Endothelial cell of umbilical vein (primary cell): ENCODE results near the gene TGFBR2. TPM values are rescaled to one million over a fixed set of nuclear protein-coding genes. Genes with fewer than 3 reads are reported as not detected.

Experiments
- BruUV-seq: library from RNA; stranded (reverse); fragments of 400-500 nt; replicated peaks from 2 replicates; lab custom pipeline; 2021; lab: Mats Ljungman, UMichigan
- CTCF ChIA-PET: fragments of 300-600, 350-600 bp; sonication (Branson Sonifier 250); formaldehyde crosslinking; loops from one replicate; lab custom pipeline; 2021; ENCODE audit warnings: antibody characterized with exemption, inconsistent platforms; lab: Charles Lee
- POLR2A ChIA-PET: fragments of 300-600, 350-600 bp; sonication (Branson Sonifier 250); formaldehyde crosslinking; loops from one replicate; lab custom pipeline; 2021; ENCODE audit warnings: antibody characterized with exemption, inconsistent platforms; lab: Charles Lee
- DNase-seq: peaks from one replicate; pipeline ENCODE4 v3.0.0-alpha.2; 2011; ENCODE audit warnings: low read depth, low spot score
- FAIRE-seq: peaks from 2 replicates; lab custom pipeline; 2011; peaks lifted over from hg19 to GRCh38; lab: Jason Lieb, UNC
- H2AFZ ChIP-seq: 2 replicates; pipeline ENCODE4 v1.6.0; 2012; ENCODE audit warnings: low read depth, low read length, control low read depth, inconsistent platforms
- H3K27ac ChIP-seq: 2 replicates; pipeline ENCODE4 v1.5.1; 2011; ENCODE audit warnings: low read depth, mild to moderate bottlenecking, control low read depth, low read length, moderate library complexity; ENCODE audit not compliant: insufficient read depth
- H3K27me3 ChIP-seq, 2 experiments: 2 replicates each; pipeline versions ENCODE4 v1.6.0 to v1.6.1; 2011; ENCODE audit warnings: low read length in 2 of 2, mixed read lengths in 1 of 2; ENCODE audit not compliant: control insufficient read depth in 2 of 2, insufficient read depth in 2 of 2
- H3K36me3 ChIP-seq, 2 experiments: 2 replicates in 1 of 2; 3 replicates in 1 of 2; pipeline ENCODE4 v1.5.1; 2011; ENCODE audit warnings: low read length in 2 of 2, mild to moderate bottlenecking in 1 of 2, moderate library complexity in 1 of 2; ENCODE audit not compliant: control insufficient read depth in 2 of 2, insufficient read depth in 2 of 2; ENCODE audit errors: extremely low read depth in 1 of 2
- H3K4me1 ChIP-seq: 3 replicates; pipeline ENCODE4 v1.5.1; 2011; ENCODE audit warnings: mild to moderate bottlenecking, low read length; ENCODE audit not compliant: control insufficient read depth, insufficient read depth; ENCODE audit errors: extremely low read depth
- H3K4me2 ChIP-seq: 2 replicates; pipeline ENCODE4 v1.6.1; 2011; ENCODE audit warnings: low read length, control low read depth, mixed read lengths; ENCODE audit not compliant: insufficient read depth
- H3K4me3 ChIP-seq, 3 experiments: fragments of 200-600 bp in 1 of 3; sonication (generic), shearing (Covaris generic) in 1 of 3; replicated peaks in 1 of 3; 2 replicates each; pipeline ENCODE4 v1.5.1; 2011 to 2016; ENCODE audit warnings: control low read depth in 3 of 3, low read length in 3 of 3, mild to moderate bottlenecking in 2 of 3, inconsistent platforms in 1 of 3, low read depth in 1 of 3, moderate library complexity in 1 of 3; ENCODE audit not compliant: insufficient read depth in 1 of 3
- H3K79me2 ChIP-seq: 2 replicates; pipeline ENCODE4 v1.6.0; 2012; ENCODE audit warnings: low read length, inconsistent platforms; ENCODE audit not compliant: control insufficient read depth, insufficient read depth
- H3K9ac ChIP-seq: replicated peaks from 2 replicates; pipeline ENCODE3; 2011; ENCODE audit warnings: low read length, control low read depth; ENCODE audit not compliant: insufficient read depth; ENCODE audit errors: extremely low read depth
- H3K9me1 ChIP-seq: replicated peaks from 3 replicates; pipeline ENCODE4 v1.6.0; 2011; ENCODE audit warnings: mild to moderate bottlenecking, low read length; ENCODE audit not compliant: control insufficient read depth, insufficient read depth; ENCODE audit errors: extremely low read depth
- H3K9me3 ChIP-seq: replicated peaks from 2 replicates; pipeline ENCODE4 v1.5.1; 2012; ENCODE audit warnings: low read length, inconsistent platforms; ENCODE audit not compliant: control insufficient read depth, insufficient read depth
- H4K20me1 ChIP-seq: replicated peaks from 2 replicates; pipeline ENCODE3; 2011; ENCODE audit warnings: mild to moderate bottlenecking, low read length; ENCODE audit not compliant: control insufficient read depth, insufficient read depth; ENCODE audit errors: extremely low read depth
- EZH2 ChIP-seq: IDR thresholded peaks from 2 replicates; pipeline ENCODE4 v1.6.1; 2012; ENCODE audit warnings: borderline replicate concordance, low read depth, mild to moderate bottlenecking, moderate library complexity, low read length, inconsistent platforms; ENCODE audit not compliant: severe bottlenecking
- FOS ChIP-seq: IDR thresholded peaks from 2 replicates; pipeline ENCODE4 v1.6.1; 2011; ENCODE audit warnings: mild to moderate bottlenecking, low read length, moderate library complexity, borderline replicate concordance; ENCODE audit not compliant: insufficient read depth
- GATA2 ChIP-seq: IDR thresholded peaks from 2 replicates; pipeline ENCODE4 v1.7.0; 2011; ENCODE audit warnings: low read depth, mild to moderate bottlenecking, moderate library complexity, mixed read lengths, low read length; ENCODE audit not compliant: insufficient read length, insufficient read depth
- JUN ChIP-seq: IDR thresholded peaks from 2 replicates; pipeline ENCODE4 v1.6.1; 2011; ENCODE audit warnings: borderline replicate concordance, low read depth; ENCODE audit not compliant: insufficient read length, insufficient read depth
- MYC ChIP-seq: IDR thresholded peaks from one replicate; pipeline ENCODE4 v1.6.1; 2011; ENCODE audit warnings: mild to moderate bottlenecking, low read depth, low read length
- POLR2A ChIP-seq: IDR thresholded peaks from 2 replicates; pipeline ENCODE4 v1.6.1; 2012; ENCODE audit warnings: low read depth, mild to moderate bottlenecking, control low read depth, low read length
- POLR2AphosphoS5 ChIP-seq: IDR thresholded peaks from 2 replicates; pipeline ENCODE4 v1.6.1; 2012; ENCODE audit warnings: low read depth, mild to moderate bottlenecking, control low read depth, low read length, moderate library complexity; ENCODE audit not compliant: insufficient read depth
- dilution Hi-C: fragments of 300-500 bp; cut with MboI; formaldehyde crosslinking; loops from one replicate; pipeline ENCODE4 v1.15.0; 2019; ENCODE audit warnings: low sequenced_read_pairs; ENCODE audit not compliant: extremely low pct_ligation_motif_present
- intact Hi-C: fragments of 100-400 bp; cut with micrococcal nuclease; formaldehyde crosslinking; loops from one replicate; pipeline ENCODE4 v1.10.0; 2022
- polyA plus RNA-seq, 4 experiments: library from polyadenylated mRNA; depleted of rRNA in 3 of 4; stranded (reverse) in 3 of 4; unstranded in 1 of 4; fragments of >200 nt; gene quantifications; 2 replicates each; pipeline versions ENCODE4 v1.2.1 to v1.2.3, GENCODE V29; 2011 to 2012; ENCODE audit warnings: missing spikeins in 1 of 4
- total RNA-seq: library from RNA; stranded (reverse); gene quantifications from 2 replicates; pipeline ENCODE4 v1.2.3, GENCODE V29; 2021
- TF ChIP-seq, protein P1 (sequence below): IDR thresholded peaks from 2 replicates; pipeline ENCODE4 v1.6.1; 2011; ENCODE audit not compliant: insufficient read depth, insufficient read length
- TF ChIP-seq, protein P2 (sequence below), 2 donors: IDR thresholded peaks; 1 replicate in 1 of 2; 2 replicates in 1 of 2; pipeline ENCODE4 v1.5.1; 2011; ENCODE audit warnings: low read length in 2 of 2, mild to moderate bottlenecking in 2 of 2, moderate library complexity in 2 of 2, control low read depth in 1 of 2, inconsistent platforms in 1 of 2, low read depth in 1 of 2; ENCODE audit not compliant: insufficient read depth in 1 of 2; ENCODE audit errors: extremely low read depth in 1 of 2

Gene TGFBR2
- total and polyA plus RNA-seq, 2 donors (not counting 3 experiments of a cell fraction or from before 2014, with no cell fraction given) = 227 to 250 TPM

DNA sequence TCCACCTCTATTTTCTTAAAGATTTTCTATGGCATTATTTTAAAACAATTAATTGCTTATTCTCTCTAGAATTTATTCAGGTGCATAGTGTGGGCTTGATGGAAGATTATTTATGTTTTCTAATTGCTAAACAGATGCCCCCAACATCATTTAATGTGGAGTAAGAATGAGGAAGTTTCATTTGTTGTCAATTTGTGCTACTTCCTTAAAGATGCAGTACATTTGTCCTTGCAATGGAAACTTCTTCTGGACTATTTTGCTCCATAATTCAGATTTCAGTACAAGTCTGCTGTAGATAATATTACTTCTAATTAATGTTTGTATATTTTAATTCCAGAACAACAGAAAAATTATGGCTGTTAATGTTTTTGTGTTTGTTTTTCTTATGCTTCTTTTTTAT is 104.8 kb downstream of the TGFBR2 start:
- Histone ChIP-seq H3K9ac (no peak overlapping the region), H4K20me1 (no peaks in the 10 kb centered on the region), H3K79me2 (no peaks in the 10 kb centered on the region), H3K4me1 (peaks cover 21% of the 10 kb centered on the region), H3K4me3 (no peak overlapping the region), H2AFZ (no peak overlapping the region), H3K27me3 (no peaks in the 10 kb centered on the region), H3K36me3 (no peaks in the 10 kb centered on the region), H3K9me1 (no peaks in the 10 kb centered on the region), H3K27ac (no peak overlapping the region), H3K4me2 (no peak overlapping the region), H3K9me3 (no peaks in the 10 kb centered on the region)
- DNase-seq (no peak), FAIRE-seq (no peak)
- TF ChIP-seq EZH2 (no peak), MYC (no peak), GATA2 (no peak), JUN (no peak), FOS (no peak), POLR2AphosphoS5 (no peak), POLR2A (no peak)
- TF ChIP-seq, protein P1, sequence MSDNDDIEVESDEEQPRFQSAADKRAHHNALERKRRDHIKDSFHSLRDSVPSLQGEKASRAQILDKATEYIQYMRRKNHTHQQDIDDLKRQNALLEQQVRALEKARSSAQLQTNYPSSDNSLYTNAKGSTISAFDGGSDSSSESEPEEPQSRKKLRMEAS = no peak
- TF ChIP-seq, protein P2, sequence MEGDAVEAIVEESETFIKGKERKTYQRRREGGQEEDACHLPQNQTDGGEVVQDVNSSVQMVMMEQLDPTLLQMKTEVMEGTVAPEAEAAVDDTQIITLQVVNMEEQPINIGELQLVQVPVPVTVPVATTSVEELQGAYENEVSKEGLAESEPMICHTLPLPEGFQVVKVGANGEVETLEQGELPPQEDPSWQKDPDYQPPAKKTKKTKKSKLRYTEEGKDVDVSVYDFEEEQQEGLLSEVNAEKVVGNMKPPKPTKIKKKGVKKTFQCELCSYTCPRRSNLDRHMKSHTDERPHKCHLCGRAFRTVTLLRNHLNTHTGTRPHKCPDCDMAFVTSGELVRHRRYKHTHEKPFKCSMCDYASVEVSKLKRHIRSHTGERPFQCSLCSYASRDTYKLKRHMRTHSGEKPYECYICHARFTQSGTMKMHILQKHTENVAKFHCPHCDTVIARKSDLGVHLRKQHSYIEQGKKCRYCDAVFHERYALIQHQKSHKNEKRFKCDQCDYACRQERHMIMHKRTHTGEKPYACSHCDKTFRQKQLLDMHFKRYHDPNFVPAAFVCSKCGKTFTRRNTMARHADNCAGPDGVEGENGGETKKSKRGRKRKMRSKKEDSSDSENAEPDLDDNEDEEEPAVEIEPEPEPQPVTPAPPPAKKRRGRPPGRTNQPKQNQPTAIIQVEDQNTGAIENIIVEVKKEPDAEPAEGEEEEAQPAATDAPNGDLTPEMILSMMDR (IDR thresholded peaks at IDR 0.05; ENCODE audit: extremely low read depth in 1 of 2, insufficient read depth in 1 of 2, low read depth in 1 of 2, low read length in 2 of 2) = no peak
- ChIA-PET CTCF (no interaction called here), POLR2A (no interaction called here)
- intact Hi-C loops = no loop called here
- no TSS peak for BruUV-seq
- dilution Hi-C loops = no loop called here
